HG03575 (cell line): ENCODE results near the gene DHRS7C.
"Not testable (repeated sequence)": the region's sequence is repeated elsewhere in the genome, so short reads cannot be mapped to it uniquely, and the experiment has no call there.

Experiments
- ATAC-seq: cut with Tn5 transposase; IDR thresholded peaks from one replicate; pipeline ENCODE4 v1.9.1; 2021; ENCODE audit not compliant: unreplicated experiment, insufficient number of reproducible peaks, low FRiP score; ENCODE audit errors: extremely low read depth

The DHRS7C gene

GRCh38 chr17:9811537-9811936 lies 20.1 kb upstream of the DHRS7C start:
- ATAC-seq, result no peak

- ATAC-seq, result no peak
Observed at GRCh38 chr17:9811086-9811485, 19.7 kb upstream of the DHRS7C start.

GRCh38 chr17:9810100-9810949 lies 18.9 kb upstream of the DHRS7C start:
- ATAC-seq, result no peak

GRCh38 chr17:9809409-9809808 lies 18.0 kb upstream of the DHRS7C start:
- no peak for ATAC-seq

GRCh38 chr17:9806699-9807098 lies 15.3 kb upstream of the DHRS7C start:
- no peak for ATAC-seq

- ATAC-seq, result no peak
Observed at GRCh38 chr17:9805769-9806168, 14.4 kb upstream of the DHRS7C start.

- ATAC-seq, result no peak
Observed at GRCh38 chr17:9802697-9803096, 11.3 kb upstream of the DHRS7C start.

- no peak for ATAC-seq
Observed at GRCh38 chr17:9802294-9802693, 10.9 kb upstream of the DHRS7C start.

- no peak for ATAC-seq
Observed at GRCh38 chr17:9801505-9801904, 10.1 kb upstream of the DHRS7C start.

- no peak for ATAC-seq
Observed at GRCh38 chr17:9798724-9799123, 7.3 kb upstream of the DHRS7C start.

GRCh38 chr17:9798008-9798407 lies 6.6 kb upstream of the DHRS7C start:
- ATAC-seq, result no peak

- ATAC-seq, result no peak
Observed at GRCh38 chr17:9792181-9792840, 919 bp upstream of the DHRS7C start.

GRCh38 chr17:9790316-9790715 lies 1.1 kb downstream of the DHRS7C start:
- no peak for ATAC-seq

- ATAC-seq, result no peak
Observed at GRCh38 chr17:9788601-9789000, 2.8 kb downstream of the DHRS7C start.

GRCh38 chr17:9784544-9784943 lies 6.8 kb downstream of the DHRS7C start:
- no peak for ATAC-seq

GRCh38 chr17:9783465-9783864 lies 7.9 kb downstream of the DHRS7C start:
- not testable (repeated sequence) for ATAC-seq

- no peak for ATAC-seq
Observed at GRCh38 chr17:9783050-9783449, 8.3 kb downstream of the DHRS7C start.

- ATAC-seq, result no peak
Observed at GRCh38 chr17:9780552-9780951, 10.8 kb downstream of the DHRS7C start.

GRCh38 chr17:9776911-9777310 lies 14.5 kb downstream of the DHRS7C start:
- ATAC-seq, result no peak

GRCh38 chr17:9772658-9773057 lies 18.7 kb downstream of the DHRS7C start:
- ATAC-seq, result no peak
